ENCODE results near the gene HEY2. TPM values are rescaled to one million over a fixed set of nuclear protein-coding genes. Genes with fewer than 3 reads are reported as not detected.

HEY2 gene
- total RNA-seq, 1 donor from 2014 or later = 2.8 TPM

GRCh38 chr6:125748406-125749172 lies 843 bp upstream of the HEY2 start:
- ATAC-seq (peak; percentile 3 to 11), DNase-seq (no peak)
- intact Hi-C loops (cut with DNase I) = no loop called here
- no peaks in the 10 kb centered on the region for H3K36me3 ChIP-seq
- H3K27me3 ChIP-seq (ENCODE audit: low read depth) = peaks cover 82% of the 10 kb centered on the region
- H3K27ac ChIP-seq = peak overlapping the region; percentile 76
- TF ChIP-seq CTCF (IDR thresholded peaks at IDR 0.05) = no peak
- peaks cover 38% of the 10 kb centered on the region for H3K4me1 ChIP-seq
- H3K4me3 ChIP-seq = peak overlapping the region; percentile 74
- no peaks in the 10 kb centered on the region for H3K9me3 ChIP-seq

DNA sequence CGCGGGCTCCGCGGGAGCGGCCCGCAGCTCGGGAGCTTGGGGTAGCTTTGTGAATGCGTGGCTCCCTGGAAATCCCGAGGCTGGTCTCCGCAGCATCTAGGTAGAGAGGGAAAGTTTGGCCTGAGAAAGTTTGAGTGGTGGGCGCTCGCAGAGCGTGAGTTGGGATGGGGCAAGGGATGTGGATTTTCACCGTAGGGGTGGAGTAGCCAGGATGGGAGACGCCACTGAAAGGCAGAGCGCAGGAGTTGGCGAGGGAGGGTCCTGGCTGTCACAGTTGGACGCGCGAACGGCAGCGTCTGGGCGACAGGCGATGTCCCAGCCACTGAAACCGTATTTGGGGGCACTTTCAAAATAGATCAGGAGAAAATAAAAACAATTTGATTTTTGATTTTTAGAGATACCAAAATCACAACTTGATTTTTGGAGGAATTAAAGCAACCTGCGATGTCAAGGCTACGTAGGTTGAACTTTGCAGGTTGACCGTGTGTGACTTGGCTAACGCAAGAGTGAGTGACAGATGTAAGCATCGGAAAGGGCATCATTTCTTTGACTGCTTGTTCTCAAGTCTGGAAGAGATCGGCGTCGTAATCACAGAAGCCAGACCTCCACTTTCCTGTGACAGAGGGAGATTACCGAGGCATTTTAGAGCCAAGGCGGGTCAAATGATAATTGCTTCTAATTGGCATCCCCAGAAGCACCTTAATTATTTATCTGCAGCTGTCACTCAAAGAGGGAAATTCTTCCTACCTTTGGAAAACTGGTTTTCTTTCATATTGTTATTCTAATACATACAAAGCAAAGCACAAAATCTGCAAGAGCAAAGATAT lies 646 bp downstream of the HEY2 start:
- no peak for TF ChIP-seq CTCF (IDR thresholded peaks at IDR 0.05)
- Histone ChIP-seq H3K9me3 (no peaks in the 10 kb centered on the region), H3K4me3 (peak overlapping the region; percentile 74), H3K27me3 (ENCODE audit: low read depth) (peaks cover 83% of the 10 kb centered on the region), H3K4me1 (peaks cover 38% of the 10 kb centered on the region), H3K36me3 (no peaks in the 10 kb centered on the region), H3K27ac (peak overlapping the region; percentile 71)
- DNase-seq = no peak
- intact Hi-C loops (cut with DNase I) = loop anchor here (5.0 kb wide), 1 partner anchor 438 kb away; no protein-coding TSS in a partner anchor
- peak in 1 of 2 donors; percentile 0 for ATAC-seq

DNA sequence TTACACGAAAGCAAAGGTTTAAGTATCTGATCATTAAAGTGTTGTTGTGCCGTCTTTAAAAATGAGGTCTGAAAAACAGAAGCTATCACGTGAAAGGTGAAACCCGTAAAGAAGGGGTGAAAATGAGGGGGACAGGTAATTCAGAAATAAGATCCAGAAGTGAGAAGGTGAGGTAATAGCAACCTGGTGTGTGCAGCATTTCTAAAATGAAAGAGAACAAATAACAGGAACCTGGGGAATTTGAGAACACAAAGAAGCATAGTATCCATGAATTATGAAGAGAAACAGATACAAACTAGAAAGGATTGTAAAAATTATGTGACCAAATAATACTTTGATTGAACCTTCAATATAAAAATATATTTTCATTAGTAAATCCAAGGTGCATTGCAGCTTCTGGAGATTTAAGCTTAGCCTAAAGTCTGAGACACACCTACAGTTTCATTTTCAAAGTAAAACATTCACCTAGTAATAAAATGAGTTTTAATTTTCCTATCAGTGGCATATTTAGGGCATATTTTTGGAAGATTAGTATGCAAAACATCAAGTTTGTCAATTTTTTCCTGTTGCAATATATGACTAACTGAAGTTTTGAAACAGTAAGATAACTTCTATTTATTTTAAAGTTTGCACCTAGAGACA lies 1.4 kb downstream of the HEY2 start:
- H3K36me3 ChIP-seq = no peaks in the 10 kb centered on the region
- TF ChIP-seq CTCF (IDR thresholded peaks at IDR 0.05) = no peak
- intact Hi-C loops (cut with DNase I) = loop anchor here (5.0 kb wide), 1 partner anchor 439 kb away; no protein-coding TSS in a partner anchor
- no peaks in the 10 kb centered on the region for H3K9me3 ChIP-seq
- peaks cover 38% of the 10 kb centered on the region for H3K4me1 ChIP-seq
- no peak overlapping the region for H3K27ac ChIP-seq
- no peak for ATAC-seq
- H3K27me3 ChIP-seq (ENCODE audit: low read depth) = peaks cover 76% of the 10 kb centered on the region
- H3K4me3 ChIP-seq = peak overlapping the region; percentile 74
- no peak for DNase-seq

DNA sequence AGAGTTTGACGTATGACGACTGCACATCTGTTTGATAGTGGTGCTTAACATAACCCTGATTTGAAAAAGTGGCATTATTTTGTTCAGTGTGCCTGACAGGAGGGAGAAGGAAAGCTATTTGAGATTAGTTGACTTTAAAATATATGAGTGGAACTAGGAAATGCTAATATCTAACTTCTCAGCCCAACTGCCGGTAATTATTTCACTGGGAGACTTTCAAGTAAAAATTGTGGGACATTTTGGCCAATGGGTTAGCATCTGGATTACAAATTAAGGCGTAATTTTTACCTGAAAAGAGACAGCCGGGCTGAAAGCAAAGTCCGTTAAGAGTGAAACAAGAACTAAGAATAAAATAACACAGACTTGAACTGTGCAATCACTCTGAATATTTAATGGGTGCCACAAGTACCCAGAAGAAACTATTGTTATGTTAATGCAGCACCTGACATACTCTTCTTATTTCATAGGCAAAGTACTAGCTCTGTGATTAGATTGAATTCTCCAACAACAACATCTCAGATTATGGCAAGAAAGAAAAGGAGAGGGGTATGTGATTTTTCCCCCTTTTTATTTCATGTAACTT lies 2.0 kb downstream of the HEY2 start:
- ATAC-seq (no peak), DNase-seq (no peak)
- H3K9me3 ChIP-seq = no peaks in the 10 kb centered on the region
- peaks cover 70% of the 10 kb centered on the region for H3K27me3 ChIP-seq (ENCODE audit: low read depth)
- no peak for TF ChIP-seq CTCF (IDR thresholded peaks at IDR 0.05)
- intact Hi-C loops (cut with DNase I) = loop anchor here (5.0 kb wide), 1 partner anchor 439 kb away; no protein-coding TSS in a partner anchor
- no peak overlapping the region for H3K27ac ChIP-seq
- no peaks in the 10 kb centered on the region for H3K36me3 ChIP-seq
- H3K4me1 ChIP-seq = peaks cover 38% of the 10 kb centered on the region
- peak overlapping the region; percentile 74 for H3K4me3 ChIP-seq

- no peaks in the 10 kb centered on the region for H3K36me3 ChIP-seq
- H3K4me3 ChIP-seq = no peak overlapping the region
- intact Hi-C loops (cut with DNase I) = loop anchor here (5.0 kb wide), 1 partner anchor 440 kb away; no protein-coding TSS in a partner anchor
- peaks cover 27% of the 10 kb centered on the region for H3K4me1 ChIP-seq
- H3K9me3 ChIP-seq = no peaks in the 10 kb centered on the region
- no peak for TF ChIP-seq CTCF (IDR thresholded peaks at IDR 0.05)
- ATAC-seq = no peak
- DNase-seq = no peak
- H3K27me3 ChIP-seq (ENCODE audit: low read depth) = peaks cover 61% of the 10 kb centered on the region
- H3K27ac ChIP-seq = no peak overlapping the region
Observed at GRCh38 chr6:125752773-125753172, 3.3 kb downstream of the HEY2 start.
